Measurements from ENCODE around the gene C20orf204. TPM values are rescaled to one million over a fixed set of nuclear protein-coding genes. Genes with fewer than 3 reads are reported as not detected.

C20orf204 gene
- total and polyA plus RNA-seq, 9 of the 15 experiments (the other 6 are each of a cell fraction or from before 2014, with no cell fraction given): 0.11 to 1.1 (median 0.36) TPM; not detected in 2

DNA sequence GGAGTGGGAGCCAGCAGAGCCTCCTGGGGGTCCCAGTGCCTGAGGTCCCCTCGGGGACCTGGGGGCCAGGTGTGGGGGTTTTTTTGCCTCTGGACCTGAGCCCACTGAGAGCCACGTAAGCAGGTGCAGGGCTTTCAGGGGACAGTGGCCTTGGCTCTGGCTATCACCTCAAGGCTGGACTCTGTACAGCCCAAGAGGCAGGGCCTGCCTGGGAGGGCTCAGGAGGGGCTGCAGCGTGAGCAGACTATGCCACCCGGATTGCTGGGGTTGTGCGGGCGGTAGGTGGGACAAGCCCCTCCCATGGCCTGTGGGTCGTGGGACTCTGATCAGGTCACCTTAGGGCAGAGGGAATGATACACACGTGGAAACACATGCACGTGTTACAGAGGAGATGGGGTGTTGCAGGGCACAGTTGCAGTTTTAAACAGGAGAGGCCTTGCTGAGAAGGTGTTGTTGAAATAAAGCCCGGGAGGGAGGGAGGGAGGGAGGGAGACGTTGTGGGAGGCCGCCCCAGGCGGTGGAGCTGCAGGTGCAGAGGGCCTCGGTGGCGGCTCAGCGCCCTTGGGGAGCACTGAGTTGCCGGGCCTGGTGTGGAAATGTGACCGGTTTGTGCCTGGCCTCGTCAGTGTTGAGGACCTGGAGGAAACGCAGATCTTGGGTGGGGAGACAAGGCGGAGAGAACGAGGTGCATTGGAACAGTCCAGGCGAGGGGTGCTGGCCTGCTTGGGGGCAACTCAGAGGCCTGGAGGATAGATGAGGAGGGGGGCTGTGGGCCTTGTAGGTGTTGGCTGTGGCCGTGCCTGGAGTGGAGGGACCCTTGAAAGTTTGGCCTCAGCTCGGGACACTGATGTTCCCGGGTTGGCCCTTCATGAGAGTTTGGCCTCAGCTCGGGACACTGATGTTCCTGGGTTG, 29.3 kb downstream of the C20orf204 start (continued):
- TF ChIP-seq, protein P1, sequence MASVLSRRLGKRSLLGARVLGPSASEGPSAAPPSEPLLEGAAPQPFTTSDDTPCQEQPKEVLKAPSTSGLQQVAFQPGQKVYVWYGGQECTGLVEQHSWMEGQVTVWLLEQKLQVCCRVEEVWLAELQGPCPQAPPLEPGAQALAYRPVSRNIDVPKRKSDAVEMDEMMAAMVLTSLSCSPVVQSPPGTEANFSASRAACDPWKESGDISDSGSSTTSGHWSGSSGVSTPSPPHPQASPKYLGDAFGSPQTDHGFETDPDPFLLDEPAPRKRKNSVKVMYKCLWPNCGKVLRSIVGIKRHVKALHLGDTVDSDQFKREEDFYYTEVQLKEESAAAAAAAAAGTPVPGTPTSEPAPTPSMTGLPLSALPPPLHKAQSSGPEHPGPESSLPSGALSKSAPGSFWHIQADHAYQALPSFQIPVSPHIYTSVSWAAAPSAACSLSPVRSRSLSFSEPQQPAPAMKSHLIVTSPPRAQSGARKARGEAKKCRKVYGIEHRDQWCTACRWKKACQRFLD (CRISPR knock-in tag; IDR thresholded peaks at IDR 0.05): no peak
- no peak for TF ChIP-seq ZNF589 (CRISPR knock-in tag; IDR thresholded peaks at IDR 0.05; ENCODE audit: low read depth)

DNA sequence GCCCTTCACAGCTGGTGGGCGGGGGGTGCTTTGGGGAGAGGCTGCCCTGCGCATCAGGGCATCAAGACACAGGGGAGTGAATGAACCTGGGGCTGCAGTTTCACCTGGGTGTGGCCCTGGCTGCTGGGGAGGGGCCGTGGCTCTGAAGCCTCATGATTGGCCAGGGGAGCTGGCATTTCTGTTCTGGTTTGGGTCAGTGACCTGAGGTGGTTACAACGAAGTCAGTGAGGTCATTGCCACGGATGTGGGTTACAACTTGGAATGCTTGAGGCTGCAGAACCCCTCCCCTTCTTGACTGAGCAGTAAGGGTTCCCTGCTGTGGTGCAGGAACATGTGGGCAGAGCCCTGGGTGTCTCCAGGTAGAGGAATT, 30.0 kb downstream of the C20orf204 start:
- DNase-seq (ENCODE audit: extremely low read depth in 1 of 4, low spot score in 3 of 4): peak; percentile 74 to 75 (median 74)
- H3K4me3 ChIP-seq: no peak overlapping the region
- peak; percentile 52 for ATAC-seq
- 15% methylated on average over 5 of the region's 5 CpGs for WGBS (ENCODE audit: insufficient coverage, low coverage, missing lambda C conversion rate)
- no peaks in the 10 kb centered on the region for H3K9me3 ChIP-seq (replicated peaks; ENCODE audit: control insufficient read depth, insufficient read depth, low read depth, low read length)
- intact Hi-C loops (cut with micrococcal nuclease) (no loop called here), in situ Hi-C loops (cut with MboI) (no loop called here)
- no peak overlapping the region for H3K4me2 ChIP-seq (ENCODE audit: insufficient read depth, low read length)
- CTCF ChIA-PET (ENCODE audit: low intra/inter-chr PET ratio): no interaction called here
- H4K20me1 ChIP-seq (replicated peaks; ENCODE audit: control insufficient read depth, insufficient read depth, low read length): no peaks in the 10 kb centered on the region
- BruUV-seq (replicated peaks): no TSS peak
- 0 out of 2 replicates have a peak overlapping the region, but pooled peaks have one; percentile 40 for H2AFZ ChIP-seq (ENCODE audit: low read depth, low read length)
- peaks cover 34 to 87% of the 10 kb centered on the region in 2 experiments for H3K4me1 ChIP-seq (replicated peaks in 1 of 2; ENCODE audit: control insufficient read depth in 2 of 2, insufficient read depth in 2 of 2, low read length in 2 of 2)
- H3K9me1 ChIP-seq (ENCODE audit: control insufficient read depth, insufficient read depth, low read length): peaks cover 3% of the 10 kb centered on the region
- POLR2A ChIA-PET: interaction anchor here (0.6 to 0.9 kb wide), 3 partner anchors 13 to 152 kb away, joined by 3 read pairs; no protein-coding TSS in a partner anchor
- H3K27me3 ChIP-seq (ENCODE audit: control insufficient read depth in 2 of 2, insufficient read depth in 2 of 2, low read length in 2 of 2): no peaks in the 10 kb centered on the region
- H3K79me2 ChIP-seq (ENCODE audit: control insufficient read depth, insufficient read depth, low read length): peaks cover 4% of the 10 kb centered on the region; the same call in 2 of the 3 replicates
- no peaks in the 10 kb centered on the region for H3K36me3 ChIP-seq (ENCODE audit: control insufficient read depth, insufficient read depth, low read length)
- peak overlapping the region in 1 of 2 experiments; percentile 28; a peak in 2 of 4 replicates for H3K9ac ChIP-seq (ENCODE audit: insufficient read depth in 1 of 2, low read depth in 2 of 2, low read length in 2 of 2)
- H3K27ac ChIP-seq (ENCODE audit: extremely low read depth, low read depth, low read length): peak overlapping the region; percentile 32; the same call in 1 of the 3 replicates
- FAIRE-seq: peak; percentile 95
- TF ChIP-seq SLC30A9 (CRISPR knock-in tag; IDR thresholded peaks at IDR 0.05): no peak
- no peak for TF ChIP-seq MTA1 (IDR thresholded peaks at IDR 0.05; ENCODE audit: borderline replicate concordance)
- TF ChIP-seq GABPB1 (CRISPR knock-in tag; IDR thresholded peaks at IDR 0.05): no peak
- no peak for TF ChIP-seq BRD9 (IDR thresholded peaks at IDR 0.05; ENCODE audit: low read depth, partially characterized antibody)
- TF ChIP-seq RFX1 (IDR thresholded peaks at IDR 0.05): no peak
- TF ChIP-seq KLF6 (CRISPR knock-in tag; IDR thresholded peaks at IDR 0.05; ENCODE audit: borderline replicate concordance): no peak
- no peak for TF ChIP-seq ZNF707 (CRISPR knock-in tag; conservative IDR thresholded peaks at IDR 0.05)
- 0 out of 2 replicates have a peak, but pooled peaks have one; percentile 38 for TF ChIP-seq POLR2G (IDR thresholded peaks at IDR 0.05; ENCODE audit: low read depth, low read length)
- no peak for TF ChIP-seq ZNF77 (CRISPR knock-in tag; IDR thresholded peaks at IDR 0.05)
- peak; percentile 46 to 47; a peak in 3 of 4 replicates for TF ChIP-seq NRF1 (conservative IDR thresholded peaks at IDR 0.05 in 1 of 2, IDR thresholded peaks at IDR 0.05 in 1 of 2)
- TF ChIP-seq PHF8 (IDR thresholded peaks at IDR 0.05; ENCODE audit: borderline replicate concordance, low read length): no peak
- peak; percentile 3; the same call in 1 of the 2 replicates for TF ChIP-seq ZBTB7A (IDR thresholded peaks at IDR 0.05; ENCODE audit: borderline replicate concordance, control insufficient read depth, low read depth, low read length)
- TF ChIP-seq MECOM (CRISPR knock-in tag; IDR thresholded peaks at IDR 0.05): no peak
- no peak for TF ChIP-seq RBM39 (optimal IDR thresholded peaks at IDR 0.05; ENCODE audit: low read depth, low read length)
- peak; percentile 41; the same call in 1 of the 2 replicates for TF ChIP-seq TEAD4 (IDR thresholded peaks at IDR 0.05; ENCODE audit: low read length)
- TF ChIP-seq TEAD4 (CRISPR knock-in tag; IDR thresholded peaks at IDR 0.05; ENCODE audit: borderline replicate concordance): no peak
- TF ChIP-seq SMAD2 (IDR thresholded peaks at IDR 0.05; ENCODE audit: low read depth, low read length): no peak
- TF ChIP-seq NR2C2 (CRISPR knock-in tag; IDR thresholded peaks at IDR 0.05): no peak
- peak; percentile 75; the same call in 1 of the 2 replicates for TF ChIP-seq NR2C2 (tag; IDR thresholded peaks at IDR 0.05)
